Measurements from ENCODE around the gene SP6. TPM values are rescaled to one million over a fixed set of nuclear protein-coding genes. Genes with fewer than 3 reads are reported as not detected.

SP6 gene
- 0.11 TPM in 1 of 2 replicates, not detected in the other for total RNA-seq

DNA sequence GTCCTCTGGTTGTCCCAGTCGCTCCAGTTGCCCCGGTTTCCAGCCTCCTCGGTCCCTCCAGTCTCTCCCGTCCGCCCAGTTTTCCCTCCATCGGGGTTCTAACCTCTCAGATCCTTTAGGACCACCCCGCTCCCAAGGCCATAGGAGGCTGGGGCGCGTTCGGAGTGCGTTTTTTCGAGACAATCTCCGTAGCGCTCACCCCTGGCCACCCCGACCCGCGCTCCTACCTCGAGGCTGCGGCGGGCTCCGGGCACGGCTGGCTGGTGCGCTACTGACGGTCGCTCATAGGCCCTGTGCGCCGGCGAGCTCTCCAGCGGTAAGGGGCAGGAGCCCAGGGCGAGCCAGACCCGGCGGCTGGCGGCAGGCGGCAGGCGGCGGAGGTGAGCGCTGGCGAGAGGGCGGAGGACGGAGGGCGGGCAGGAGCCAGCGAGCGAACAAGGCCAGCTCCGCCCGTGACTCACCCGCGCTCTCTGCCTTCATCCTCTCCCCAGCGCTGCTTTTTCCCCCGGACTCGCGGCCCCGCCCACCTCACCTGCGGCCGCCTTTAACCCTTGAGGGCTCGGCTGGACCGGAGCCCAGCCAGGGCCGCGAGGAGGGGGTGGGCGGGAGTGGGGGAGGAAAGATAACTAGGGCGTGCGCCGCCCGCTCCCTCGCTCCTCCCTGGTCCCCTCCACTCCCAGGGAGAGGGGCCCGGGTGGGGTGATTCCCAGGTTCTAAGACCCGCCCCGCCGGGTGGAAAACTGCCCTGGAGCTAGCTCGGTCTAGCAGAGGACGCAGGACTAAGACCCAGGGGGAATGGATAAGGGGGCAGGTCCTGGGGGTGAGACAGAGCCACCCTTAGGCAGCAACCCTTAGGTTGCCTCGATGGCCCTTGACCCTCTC is at the start of gene SP6:
Gene SP6 (minus strand): TSS at position 472 of the 882 bp plus-strand sequence. CDS start 2,734 bp downstream, outside the sequence.

DNA sequence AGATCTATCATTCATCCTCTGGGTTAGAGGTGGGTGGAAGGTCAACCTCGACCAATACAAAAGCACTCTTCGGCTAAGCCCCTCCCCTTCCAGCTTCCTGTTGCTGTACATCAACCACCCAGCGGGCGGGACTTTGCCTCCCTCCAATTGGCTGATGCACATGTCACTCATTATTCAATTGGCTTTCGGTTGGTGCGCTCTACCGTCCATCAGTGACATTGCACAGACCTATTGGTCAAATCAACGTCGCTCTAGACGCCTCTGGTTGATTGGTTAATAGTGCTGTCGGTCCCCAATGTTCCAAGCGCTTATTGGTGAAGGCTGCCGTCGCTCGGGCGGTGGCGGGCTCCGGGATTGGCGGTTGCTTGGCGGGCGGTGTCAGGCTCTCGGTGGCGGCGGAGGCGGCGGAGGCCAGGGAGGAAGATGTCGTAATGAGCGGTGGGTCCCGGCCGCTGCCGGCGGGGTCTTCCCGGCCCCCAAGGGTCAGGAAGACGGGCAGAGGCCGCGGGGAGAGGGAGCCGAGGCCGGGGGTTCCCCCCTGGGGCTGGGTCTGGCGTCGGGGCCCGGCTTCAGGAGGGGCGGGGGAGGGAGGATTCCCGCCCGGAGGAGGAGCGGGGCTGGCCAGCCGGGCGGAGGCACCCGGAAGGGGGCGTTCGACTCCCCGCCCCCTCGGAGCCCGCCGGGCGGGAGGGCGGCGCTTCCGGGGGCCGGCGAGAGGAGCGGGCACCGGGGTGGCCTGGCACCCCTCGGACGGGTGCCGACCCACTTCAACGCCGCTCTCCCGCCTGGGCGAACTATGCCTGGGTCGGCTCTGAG is 45.1 kb upstream of the SP6 start, which contains the start of gene SP2:
Gene SP2 (plus strand): TSS at position 381 of the 816 bp plus-strand sequence. CDS start 51 bp downstream, at position 432.

DNA sequence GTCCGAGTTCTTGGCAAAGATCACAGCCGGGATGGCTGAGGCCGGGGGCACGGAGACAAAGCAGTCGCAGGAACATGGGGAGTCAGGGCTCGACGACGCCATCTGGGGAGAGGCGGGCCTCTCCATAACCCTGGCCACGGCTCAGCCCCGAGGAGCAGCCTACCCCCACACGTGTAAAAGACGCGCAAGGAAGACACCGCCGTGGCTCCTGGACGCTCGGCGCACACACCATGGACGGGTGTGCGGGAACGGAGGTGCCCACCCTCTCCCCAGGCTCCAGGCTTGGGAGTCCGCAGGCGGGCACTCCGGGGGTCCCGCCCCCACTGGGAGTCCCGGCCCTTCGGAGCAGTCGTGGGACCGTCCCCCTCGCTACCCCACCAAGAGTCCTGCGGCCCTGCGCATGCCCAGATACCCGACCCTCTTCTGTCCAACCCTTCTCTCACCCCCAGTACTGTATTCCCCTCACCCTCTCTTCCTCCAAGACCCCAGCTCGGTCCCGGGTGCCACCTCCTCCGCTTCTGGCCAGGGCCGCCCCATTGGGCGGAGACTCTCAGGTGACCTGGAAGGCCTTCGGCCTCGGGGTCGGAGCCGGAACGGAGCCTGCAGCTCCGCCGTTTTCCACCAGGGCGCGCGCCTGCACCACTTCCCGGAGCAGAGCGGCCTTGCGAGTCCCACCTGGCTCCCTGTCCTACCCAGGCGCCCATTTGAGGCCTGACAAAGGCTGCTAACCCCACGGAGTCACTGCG is 10.0 kb downstream of the SP6 start, which contains the start of gene SCRN2:
Gene SCRN2 (minus strand): TSS at position 532 of the 746 bp plus-strand sequence. CDS start 430 bp downstream, at position 102.

DNA sequence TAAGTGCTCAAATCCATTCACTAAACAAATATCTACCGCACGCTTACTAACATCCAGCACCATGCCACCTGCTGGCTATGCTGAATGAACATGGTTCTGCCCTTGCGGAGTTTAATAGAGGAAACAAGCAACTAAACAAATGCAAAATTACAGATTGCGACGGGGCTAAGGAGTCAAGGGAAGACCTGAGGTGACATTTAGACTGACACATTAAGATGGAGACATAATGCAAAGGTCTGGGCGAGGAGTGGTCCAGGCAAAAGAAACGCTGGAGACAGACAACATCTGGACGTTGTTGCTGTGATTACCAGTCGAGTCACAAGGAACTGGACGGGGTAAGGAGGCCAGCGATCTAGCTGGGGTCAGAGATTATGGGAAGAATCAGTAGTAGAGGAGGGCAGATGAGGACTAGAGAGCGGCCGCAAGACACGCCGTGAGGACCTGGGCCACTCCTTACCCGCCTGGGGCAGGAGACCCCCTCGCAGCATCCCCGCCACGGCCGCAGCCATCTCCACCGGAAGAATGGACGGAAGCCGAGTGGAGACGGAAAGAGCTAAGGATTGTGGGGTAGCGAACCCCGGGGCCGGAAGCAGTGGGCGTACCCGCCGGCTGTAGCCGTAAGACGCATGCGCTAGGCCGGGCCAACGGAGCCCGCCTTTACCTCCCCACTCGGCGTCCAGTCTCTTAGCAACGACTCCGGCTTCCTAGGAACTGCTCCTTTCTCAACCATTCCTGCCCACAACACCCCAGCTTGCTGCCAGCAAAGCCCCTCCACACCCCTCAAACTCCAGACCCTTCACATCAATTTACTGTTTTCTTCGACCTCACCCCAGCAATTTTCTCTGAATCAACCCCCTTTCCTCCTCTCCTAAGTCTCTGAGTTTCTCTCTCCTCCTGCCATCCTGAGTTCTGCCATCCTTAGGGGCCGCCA is 19.7 kb downstream of the SP6 start, which contains the start of the genes LRRC46 and MRPL10:
Gene LRRC46 (plus strand): TSS at position 668 of the 931 bp plus-strand sequence. CDS start 320 bp downstream, outside the sequence.
Gene MRPL10 (minus strand): TSS at position 539 of the 931 bp plus-strand sequence. CDS start 30 bp downstream, at position 509.

DNA sequence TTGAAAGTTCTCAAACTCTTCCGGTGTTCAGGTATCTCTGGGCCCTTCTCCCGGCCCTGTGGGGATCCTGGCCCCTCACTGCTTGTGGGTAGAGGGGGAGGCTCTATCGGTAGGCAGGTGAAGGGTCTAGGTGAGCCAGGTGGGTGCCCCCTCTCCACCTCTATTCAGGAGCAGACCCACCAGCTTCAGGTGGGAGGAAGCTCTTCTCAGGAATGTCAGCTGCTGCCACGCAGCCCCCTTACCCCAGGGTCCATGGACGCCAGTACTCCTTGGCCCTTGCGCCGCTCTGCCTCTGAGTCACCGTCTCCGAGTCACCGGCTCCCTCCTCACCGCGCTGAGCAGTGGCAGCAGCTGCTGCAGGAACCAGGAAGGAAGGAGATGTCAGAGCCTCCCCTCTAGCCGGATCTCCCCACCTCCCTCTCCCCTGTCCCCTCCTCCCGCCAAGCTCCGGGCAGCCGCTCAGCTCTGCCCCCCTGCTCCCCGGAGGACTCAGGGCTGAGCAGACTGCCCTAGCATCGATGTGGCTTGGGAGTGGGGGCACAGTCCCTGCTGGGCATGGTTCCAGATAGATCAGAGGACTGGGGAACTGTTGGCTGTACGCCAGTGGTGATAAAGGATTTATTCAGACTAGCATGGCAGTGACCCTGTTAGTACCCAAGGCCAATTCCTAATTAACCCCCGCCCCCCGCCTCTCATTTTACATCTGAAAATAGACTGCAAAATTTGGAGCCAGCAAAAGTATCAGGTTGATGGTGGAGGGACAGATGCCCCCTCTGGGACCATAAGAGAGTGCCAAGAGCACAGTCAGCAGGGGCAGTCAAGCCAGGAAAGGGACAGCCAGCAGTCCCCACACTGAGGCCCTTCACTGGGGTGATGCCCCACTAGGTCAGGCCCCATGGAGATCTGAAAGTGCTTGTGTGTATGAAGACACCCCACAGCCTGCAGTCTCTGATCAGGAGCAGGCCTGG is 29.3 kb downstream of the SP6 start, which contains the start of gene OSBPL7:
Gene OSBPL7 (minus strand): TSS at position 371 of the 968 bp plus-strand sequence. CDS start 1,516 bp downstream, outside the sequence.

Other genes with a start within 250 kb of the SP6 start
- 506 and 887 TPM in 2 replicates for gene KPNB1, start 201.2 kb downstream of the SP6 start, total RNA-seq
- gene TBKBP1, start 157.0 kb downstream of the SP6 start, total RNA-seq: 8.7 and 11.1 TPM in 2 replicates
- 0.12 and 1.4 TPM in 2 replicates for gene TBX21, start 117.9 kb downstream of the SP6 start, total RNA-seq
- gene OSBPL7, start 29.4 kb downstream of the SP6 start, total RNA-seq: 7.0 and 9.5 TPM in 2 replicates
- 21.4 and 22.5 TPM in 2 replicates for gene MRPL10, start 19.6 kb downstream of the SP6 start, total RNA-seq
- gene LRRC46, start 19.5 kb downstream of the SP6 start, total RNA-seq: 0.11 TPM in 1 of 2 replicates, not detected in the other
- gene SCRN2, start 9.9 kb downstream of the SP6 start, total RNA-seq: 28.3 and 35.2 TPM in 2 replicates
- gene SP2, start 45.1 kb upstream of the SP6 start, total RNA-seq: 0.37 and 0.66 TPM in 2 replicates
- 18.4 and 31.6 TPM in 2 replicates for gene PNPO, start 90.4 kb upstream of the SP6 start, total RNA-seq
- not detected in 2 replicates for gene PRR15L, start 106.7 kb upstream of the SP6 start, total RNA-seq
- 94.6 and 109 TPM in 2 replicates for gene CDK5RAP3, start 120.0 kb upstream of the SP6 start, total RNA-seq
- gene COPZ2, start 186.6 kb upstream of the SP6 start, total RNA-seq: 37.1 and 65.5 TPM in 2 replicates
- gene NFE2L1, start 197.2 kb upstream of the SP6 start, total RNA-seq: 129 and 241 TPM in 2 replicates